K562 (cell line): ENCODE measurements around the gene FASTK. TPM values are rescaled to one million over a fixed set of nuclear protein-coding genes. Genes with fewer than 3 reads are reported as not detected.

Experiments used
- ARID3B ChIP-seq: fragments of 250-450 bp; sonication (Bioruptor Pico); IDR thresholded peaks from 2 replicates; pipeline ENCODE4 v1.4.0; 2020; ENCODE audit warnings: borderline replicate concordance
- BCL6 ChIP-seq: fragments of 250-450 bp; sonication (Bioruptor Pico); IDR thresholded peaks from 2 replicates; pipeline ENCODE4 v1.4.0; 2020
- FOXK2 ChIP-seq, 2 experiments: fragments of 450-650 bp; IDR thresholded peaks in 1 of 2; conservative IDR thresholded peaks in 1 of 2; 2 replicates each; pipeline ENCODE4 v1.6.1; 2016; ENCODE audit warnings: low read depth in 2 of 2, mild to moderate bottlenecking in 1 of 2
- HNRNPH1 ChIP-seq: fragments of 200-400 bp; formaldehyde crosslinking; optimal IDR thresholded peaks from 2 replicates; pipeline ENCODE3; 2017; ENCODE audit warnings: low read depth, mild to moderate bottlenecking, low read length, moderate library complexity
- KLF13 ChIP-seq: fragments of 450-650 bp; IDR thresholded peaks from 2 replicates; pipeline ENCODE4 v1.6.1; 2016; ENCODE audit warnings: missing genetic modification characterization, low read depth, mild to moderate bottlenecking, missing compliant biosample characterization, moderate library complexity, borderline replicate concordance
- NFE2L1 ChIP-seq: fragments of 450-650 bp; IDR thresholded peaks from 2 replicates; pipeline ENCODE4 v1.6.1; 2016; ENCODE audit warnings: missing genetic modification characterization, low read depth, mild to moderate bottlenecking, missing compliant biosample characterization, moderate library complexity, borderline replicate concordance
- NRF1 ChIP-seq, 2 experiments: fragments of 450-650 bp; IDR thresholded peaks in 1 of 2; conservative IDR thresholded peaks in 1 of 2; 2 replicates each; pipeline ENCODE4 v1.6.1; 2014; ENCODE audit warnings: mild to moderate bottlenecking in 2 of 2
- PCBP2 ChIP-seq: fragments of 200-400 bp; formaldehyde crosslinking; IDR thresholded peaks from 2 replicates; pipeline ENCODE4 v1.6.1; 2018; ENCODE audit warnings: low read length, low read depth, mild to moderate bottlenecking, moderate library complexity; ENCODE audit not compliant: poor library complexity, severe bottlenecking
- PYGO2 ChIP-seq: fragments of 450-650 bp; IDR thresholded peaks from 2 replicates; pipeline ENCODE4 v1.6.1; 2016; ENCODE audit warnings: mild to moderate bottlenecking, missing genetic modification characterization, moderate library complexity, missing compliant biosample characterization
- RERE ChIP-seq: sonication (generic); formaldehyde crosslinking; IDR thresholded peaks from 2 replicates; pipeline ENCODE4 v1.8.0; 2023; ENCODE audit warnings: missing genetic modification reagents, mild to moderate bottlenecking, borderline replicate concordance
- SMAD1 ChIP-seq: fragments of 150-350 bp; IDR thresholded peaks from 2 replicates; pipeline ENCODE4 v1.6.1; 2014; ENCODE audit warnings: low read length, low read depth; ENCODE audit not compliant: partially characterized antibody
- SP2 ChIP-seq: IDR thresholded peaks from 2 replicates; pipeline ENCODE4 v1.6.1; 2011; ENCODE audit warnings: mild to moderate bottlenecking, low read depth, low read length, moderate library complexity; ENCODE audit not compliant: poor library complexity, severe bottlenecking; ENCODE audit errors: extremely low read depth
- TGIF2 ChIP-seq: sonication (generic); formaldehyde crosslinking; IDR thresholded peaks from 2 replicates; pipeline ENCODE4 v1.8.1; 2022; ENCODE audit warnings: mild to moderate bottlenecking, missing genetic modification reagents, moderate library complexity
- XRCC4 ChIP-seq: IDR thresholded peaks from one replicate; pipeline ENCODE4 v1.6.1; 2011; ENCODE audit not compliant: insufficient read depth, insufficient read length; ENCODE audit errors: extremely low read depth
- ZBTB1 ChIP-seq: sonication (generic); formaldehyde crosslinking; IDR thresholded peaks from 2 replicates; pipeline ENCODE4 v1.8.1; 2023; ENCODE audit warnings: missing genetic modification reagents, low read depth, mild to moderate bottlenecking, borderline replicate concordance
- ZFP30 ChIP-seq: fragments of 250-450 bp; sonication (Bioruptor Pico); IDR thresholded peaks from 2 replicates; pipeline ENCODE4 v1.8.0; 2022; ENCODE audit warnings: moderate library complexity, mild to moderate bottlenecking, inconsistent platforms, borderline replicate concordance
- ZNF174 ChIP-seq: fragments of 250-450 bp; sonication (Bioruptor Pico); IDR thresholded peaks from 2 replicates; pipeline ENCODE4 v1.4.0; 2020; ENCODE audit warnings: mild to moderate bottlenecking
- ZNF175 ChIP-seq: fragments of 200-800 bp; sonication (Bioruptor generic); IDR thresholded peaks from 2 replicates; pipeline ENCODE4 v1.6.1; 2016; ENCODE audit warnings: low read depth, mild to moderate bottlenecking, missing genetic modification characterization, missing compliant biosample characterization
- ZNF23 ChIP-seq: fragments of 250-450 bp; sonication (Bioruptor Pico); IDR thresholded peaks from 2 replicates; pipeline ENCODE4 v1.4.0; 2020; ENCODE audit warnings: mild to moderate bottlenecking
- ZNF232 ChIP-seq: sonication (generic); formaldehyde crosslinking; IDR thresholded peaks from 2 replicates; pipeline ENCODE4 v1.8.0; 2022; ENCODE audit warnings: mild to moderate bottlenecking, missing genetic modification reagents
- ZNF24 ChIP-seq: fragments of 450-650 bp; IDR thresholded peaks from 2 replicates; pipeline ENCODE4 v1.6.1; 2016
- polyA plus RNA-seq, 8 experiments: library from polyadenylated mRNA; depleted of rRNA in 4 of 8; stranded (reverse) in 5 of 8; unstranded in 3 of 8; fragments of >200 nt; fragmentation: Nextera tagmentation in 2 of 8; fragmentation: Illumina TruSeq in 1 of 8; extraction: Ambion mirVana in 2 of 8; extraction: Trizol in 1 of 8; gene quantifications; 2 replicates each; pipeline versions ENCODE4 v1.2.1 to v1.2.3, GENCODE V29; 2011 to 2014; ENCODE audit warnings: inconsistent platforms in 1 of 8, missing spikeins in 1 of 8
- total RNA-seq, 7 experiments: library from RNA; depleted of rRNA in 6 of 7; stranded (reverse); fragments of >200 nt in 6 of 7; fragmentation: Illumina TruSeq in 2 of 7; extraction: Trizol in 2 of 7; gene quantifications; 2 replicates each; pipeline versions ENCODE4 v1.2.1 to v1.2.3, GENCODE V29; 2011 to 2021; ENCODE audit warnings: low replicate concordance in 1 of 7

Gene FASTK
- total and polyA plus RNA-seq, 9 of the 15 experiments (the other 6 are each of a cell fraction or from before 2014, with no cell fraction given) = 0.51 to 150 (median 48.2) TPM

GRCh38 chr7:151059367-151060112 lies 21.1 kb downstream of the FASTK start, which contains the start of gene SLC4A2 (continued):
- TF ChIP-seq NFE2L1 (tag) (no peak), ARID3B (CRISPR knock-in tag) (no peak), KLF13 (tag) (no peak), HNRNPH1 (no peak), ZNF23 (no peak), ZFP30 (CRISPR knock-in tag) (no peak), ZBTB1 (CRISPR knock-in tag) (no peak), SMAD1 (no peak), XRCC4 (no peak), ZNF24 (no peak), ZNF175 (CRISPR knock-in tag) (peak; percentile 97), TGIF2 (CRISPR knock-in tag) (no peak), PYGO2 (tag) (no peak), PCBP2 (no peak), FOXK2 (conservative IDR thresholded peaks at IDR 0.05 in 1 of 2, IDR thresholded peaks at IDR 0.05 in 1 of 2; ENCODE audit: low read depth in 2 of 2) (no peak; a peak in 1 of 4 replicates), ZNF232 (CRISPR knock-in tag) (no peak), NRF1 (conservative IDR thresholded peaks at IDR 0.05 in 1 of 2, IDR thresholded peaks at IDR 0.05 in 1 of 2) (peak; percentile 77 to 81), RERE (CRISPR knock-in tag) (no peak), SP2 (no peak), ZNF174 (CRISPR knock-in tag) (no peak), BCL6 (CRISPR knock-in tag) (no peak)
